RWPE2 (cell line): ENCODE measurements around the gene TNIP1.

Source experiments
- ATAC-seq: fragments of 200-7000 bp; cut with Tn5 transposase; 3 replicates; pipeline ENCODE4 v1.9.1; 2021; ENCODE audit warnings: low read depth
- DNase-seq: peaks from one replicate; pipeline ENCODE4 v3.0.0-alpha.2; 2020; ENCODE audit warnings: low spot score
- H3K27ac ChIP-seq: fragments of 450-650 bp; 2 replicates; pipeline ENCODE4 v1.5.1; 2017; ENCODE audit warnings: mild to moderate bottlenecking; ENCODE audit not compliant: poor library complexity, severe bottlenecking
- H3K27me3 ChIP-seq: fragments of 250-450 bp; sonication (Bioruptor Pico); 2 replicates; pipeline ENCODE4 v1.5.1; 2021; ENCODE audit warnings: mild to moderate bottlenecking, moderate library complexity; ENCODE audit not compliant: insufficient read depth, poor library complexity, severe bottlenecking
- H3K36me3 ChIP-seq: fragments of 250-450 bp; sonication (Bioruptor Pico); 2 replicates; pipeline ENCODE4 v1.5.1; 2020; ENCODE audit warnings: low read depth, mild to moderate bottlenecking, moderate library complexity
- H3K4me1 ChIP-seq: fragments of 250-450 bp; sonication (Bioruptor Pico); 2 replicates; pipeline ENCODE4 v1.5.1; 2021; ENCODE audit warnings: mild to moderate bottlenecking, moderate library complexity; ENCODE audit not compliant: insufficient read depth, poor library complexity, severe bottlenecking
- H3K4me3 ChIP-seq: fragments of 250-450 bp; sonication (Bioruptor Pico); 2 replicates; pipeline ENCODE4 v1.5.1; 2021; ENCODE audit warnings: mild to moderate bottlenecking, moderate library complexity; ENCODE audit not compliant: severe bottlenecking
- H3K9me3 ChIP-seq: fragments of 250-450 bp; sonication (Bioruptor Pico); 2 replicates; pipeline ENCODE4 v1.5.1; 2021; ENCODE audit warnings: mild to moderate bottlenecking, moderate library complexity; ENCODE audit not compliant: severe bottlenecking
- TF ChIP-seq, protein P1 (sequence below): fragments of 450-650 bp; IDR thresholded peaks from one replicate; pipeline ENCODE4 v1.5.1; 2017; ENCODE audit warnings: mild to moderate bottlenecking, moderate library complexity; ENCODE audit not compliant: poor library complexity, severe bottlenecking

The TNIP1 gene, protein sequence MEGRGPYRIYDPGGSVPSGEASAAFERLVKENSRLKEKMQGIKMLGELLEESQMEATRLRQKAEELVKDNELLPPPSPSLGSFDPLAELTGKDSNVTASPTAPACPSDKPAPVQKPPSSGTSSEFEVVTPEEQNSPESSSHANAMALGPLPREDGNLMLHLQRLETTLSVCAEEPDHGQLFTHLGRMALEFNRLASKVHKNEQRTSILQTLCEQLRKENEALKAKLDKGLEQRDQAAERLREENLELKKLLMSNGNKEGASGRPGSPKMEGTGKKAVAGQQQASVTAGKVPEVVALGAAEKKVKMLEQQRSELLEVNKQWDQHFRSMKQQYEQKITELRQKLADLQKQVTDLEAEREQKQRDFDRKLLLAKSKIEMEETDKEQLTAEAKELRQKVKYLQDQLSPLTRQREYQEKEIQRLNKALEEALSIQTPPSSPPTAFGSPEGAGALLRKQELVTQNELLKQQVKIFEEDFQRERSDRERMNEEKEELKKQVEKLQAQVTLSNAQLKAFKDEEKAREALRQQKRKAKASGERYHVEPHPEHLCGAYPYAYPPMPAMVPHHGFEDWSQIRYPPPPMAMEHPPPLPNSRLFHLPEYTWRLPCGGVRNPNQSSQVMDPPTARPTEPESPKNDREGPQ

GRCh38 chr5:151080613-151081430, at the start of gene TNIP1:
Gene TNIP1, minus strand, starts transcription at chr5:151081034. Its CDS starts 15,939 bp downstream, at chr5:151065095.
- peaks cover 65% of the 10 kb centered on the region for H3K4me1 ChIP-seq
- ATAC-seq (peak; percentile 78), DNase-seq (peak; percentile 93)
- no peaks in the 10 kb centered on the region for H3K27me3 ChIP-seq
- H3K9me3 ChIP-seq, result no peaks in the 10 kb centered on the region
- H3K27ac ChIP-seq, result peak within 1 kb of the TSS; percentile 84
- peaks cover 36% of the 10 kb centered on the region for H3K36me3 ChIP-seq
- peak within 1 kb of the TSS; percentile 82 for H3K4me3 ChIP-seq
- TF ChIP-seq, protein P1, sequence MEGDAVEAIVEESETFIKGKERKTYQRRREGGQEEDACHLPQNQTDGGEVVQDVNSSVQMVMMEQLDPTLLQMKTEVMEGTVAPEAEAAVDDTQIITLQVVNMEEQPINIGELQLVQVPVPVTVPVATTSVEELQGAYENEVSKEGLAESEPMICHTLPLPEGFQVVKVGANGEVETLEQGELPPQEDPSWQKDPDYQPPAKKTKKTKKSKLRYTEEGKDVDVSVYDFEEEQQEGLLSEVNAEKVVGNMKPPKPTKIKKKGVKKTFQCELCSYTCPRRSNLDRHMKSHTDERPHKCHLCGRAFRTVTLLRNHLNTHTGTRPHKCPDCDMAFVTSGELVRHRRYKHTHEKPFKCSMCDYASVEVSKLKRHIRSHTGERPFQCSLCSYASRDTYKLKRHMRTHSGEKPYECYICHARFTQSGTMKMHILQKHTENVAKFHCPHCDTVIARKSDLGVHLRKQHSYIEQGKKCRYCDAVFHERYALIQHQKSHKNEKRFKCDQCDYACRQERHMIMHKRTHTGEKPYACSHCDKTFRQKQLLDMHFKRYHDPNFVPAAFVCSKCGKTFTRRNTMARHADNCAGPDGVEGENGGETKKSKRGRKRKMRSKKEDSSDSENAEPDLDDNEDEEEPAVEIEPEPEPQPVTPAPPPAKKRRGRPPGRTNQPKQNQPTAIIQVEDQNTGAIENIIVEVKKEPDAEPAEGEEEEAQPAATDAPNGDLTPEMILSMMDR, result peak; percentile 11

GRCh38 chr5:151130235-151130921, 49.5 kb upstream of the TNIP1 start:
- Histone ChIP-seq H3K27me3 (no peaks in the 10 kb centered on the region), H3K9me3 (no peaks in the 10 kb centered on the region), H3K36me3 (peaks cover 76% of the 10 kb centered on the region), H3K27ac (no peak overlapping the region), H3K4me1 (no peaks in the 10 kb centered on the region), H3K4me3 (no peak overlapping the region)
- TF ChIP-seq, protein P1, result no peak
- DNase-seq (no peak), ATAC-seq (no peak)

DNA sequence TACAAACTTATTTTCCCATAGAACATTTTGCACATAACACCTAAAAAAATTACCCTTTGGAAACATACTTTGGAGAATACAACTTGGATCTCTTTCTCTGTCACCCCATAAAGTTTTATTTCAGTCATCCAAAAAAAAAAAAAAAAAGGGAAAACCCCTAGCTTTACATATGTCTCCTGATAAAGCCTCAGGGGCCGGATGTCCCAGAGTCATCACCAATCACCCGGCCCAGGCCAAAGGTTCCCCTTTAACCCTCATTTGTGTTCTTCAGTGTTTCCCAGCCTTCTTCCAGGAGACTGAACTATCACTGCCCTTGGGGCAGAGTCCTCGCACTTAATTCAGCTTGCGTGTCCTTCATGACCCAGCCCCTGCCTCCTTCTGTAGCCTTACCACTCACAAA, 48.0 kb upstream of the TNIP1 start:
- peaks cover 63% of the 10 kb centered on the region for H3K36me3 ChIP-seq
- TF ChIP-seq, protein P1, result no peak

DNA sequence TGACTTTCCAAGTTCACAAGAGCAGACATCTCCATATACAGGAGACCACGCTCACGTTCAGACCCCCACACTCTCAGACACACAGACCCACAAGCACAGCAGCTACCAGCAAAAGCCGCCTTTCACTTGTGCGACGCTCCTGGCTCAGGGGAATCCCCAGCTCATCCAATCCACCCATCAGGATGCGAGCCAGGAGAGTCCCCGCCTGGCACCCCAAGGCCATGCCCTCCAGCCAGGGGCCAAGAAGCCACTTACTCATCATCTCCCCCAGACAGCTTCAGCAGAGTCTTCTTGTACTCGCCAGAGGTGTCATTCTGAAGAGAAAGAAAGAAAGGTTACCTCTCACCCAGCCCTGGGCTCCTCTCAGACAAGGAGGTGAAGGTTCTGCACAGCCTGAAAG, 47.1 kb upstream of the TNIP1 start:
- Histone ChIP-seq H3K36me3 (peaks cover 63% of the 10 kb centered on the region), H3K4me3 (no peak overlapping the region), H3K4me1 (no peaks in the 10 kb centered on the region), H3K27ac (no peak overlapping the region), H3K27me3 (no peaks in the 10 kb centered on the region), H3K9me3 (no peaks in the 10 kb centered on the region)
- ATAC-seq (no peak), DNase-seq (no peak)
- TF ChIP-seq, protein P1, result no peak

More for the DNA sequence above, 48.0 kb upstream of the TNIP1 start:
- no peaks in the 10 kb centered on the region for H3K27me3 ChIP-seq
- DNase-seq, result no peak
- H3K4me1 ChIP-seq, result no peaks in the 10 kb centered on the region
- no peaks in the 10 kb centered on the region for H3K9me3 ChIP-seq
- H3K4me3 ChIP-seq, result no peak overlapping the region
- no peak overlapping the region for H3K27ac ChIP-seq
- no peak for ATAC-seq
